Stimulated activated CD4-positive, alpha-beta T cell treated with anti-CD3 and anti-CD28 coated beads, Interleukin-12 subunit alpha, Interleukin-12 subunit beta, amount 100 ng/mL, for 48 hours (primary cell): Measurements from ENCODE around the gene APLNR.

ENCODE experiments used
- DNase-seq, 3 donors: peaks; one replicate each; pipeline ENCODE4 v3.0.0-alpha.2; 2020; ENCODE audit warnings: low read depth in 2 of 3, low spot score in 1 of 3

Gene APLNR

DNA sequence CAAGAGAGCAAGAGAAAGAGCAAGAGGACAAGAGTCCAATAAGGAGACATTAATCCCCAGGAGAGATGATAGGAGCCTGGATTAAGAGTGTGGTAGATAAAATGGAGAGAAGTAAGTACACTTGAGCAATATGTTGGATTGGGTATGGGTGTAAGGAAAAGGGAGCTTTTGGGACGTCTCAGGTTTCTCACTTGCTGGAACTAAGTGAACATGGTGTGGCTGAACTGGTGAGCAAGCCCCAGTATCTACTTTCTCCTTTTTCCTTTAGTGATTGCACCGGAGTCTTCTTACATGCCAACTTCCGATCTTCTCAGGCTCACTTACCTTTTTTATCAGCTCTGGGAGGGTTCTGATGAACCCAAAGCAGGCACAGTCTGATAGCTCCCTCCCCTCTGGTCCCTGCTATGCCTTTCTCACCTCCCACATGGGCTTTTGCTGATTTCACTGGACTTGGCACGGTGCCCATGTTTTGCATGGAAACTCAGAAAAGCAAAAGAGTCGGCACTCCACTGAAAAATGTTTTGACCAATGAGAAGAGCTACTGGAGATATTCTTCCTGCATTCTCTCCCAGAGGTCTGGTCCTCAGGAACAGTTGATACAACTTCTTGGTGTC is 14.5 kb upstream of the APLNR start:
- no peak for DNase-seq

DNA sequence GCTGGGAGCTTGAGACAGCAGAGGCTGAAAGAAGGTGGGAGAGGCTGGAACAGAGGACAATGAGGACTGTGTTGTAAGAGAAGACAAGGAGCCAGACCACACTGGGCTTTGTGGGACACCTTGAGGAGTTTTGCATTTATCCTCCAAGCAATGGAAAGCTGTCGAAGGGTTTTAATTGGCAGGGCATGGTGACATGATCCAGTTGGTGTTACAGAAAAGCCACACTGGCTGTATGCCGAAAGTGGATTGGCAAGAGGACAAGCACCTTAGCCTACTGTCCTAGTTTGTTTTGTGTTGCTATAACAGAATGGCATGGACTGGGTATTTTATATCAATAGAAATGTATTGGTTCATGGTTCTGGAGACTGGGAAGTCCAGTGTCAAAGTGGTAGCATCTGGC is 14.0 kb upstream of the APLNR start:
- no peak for DNase-seq

DNA sequence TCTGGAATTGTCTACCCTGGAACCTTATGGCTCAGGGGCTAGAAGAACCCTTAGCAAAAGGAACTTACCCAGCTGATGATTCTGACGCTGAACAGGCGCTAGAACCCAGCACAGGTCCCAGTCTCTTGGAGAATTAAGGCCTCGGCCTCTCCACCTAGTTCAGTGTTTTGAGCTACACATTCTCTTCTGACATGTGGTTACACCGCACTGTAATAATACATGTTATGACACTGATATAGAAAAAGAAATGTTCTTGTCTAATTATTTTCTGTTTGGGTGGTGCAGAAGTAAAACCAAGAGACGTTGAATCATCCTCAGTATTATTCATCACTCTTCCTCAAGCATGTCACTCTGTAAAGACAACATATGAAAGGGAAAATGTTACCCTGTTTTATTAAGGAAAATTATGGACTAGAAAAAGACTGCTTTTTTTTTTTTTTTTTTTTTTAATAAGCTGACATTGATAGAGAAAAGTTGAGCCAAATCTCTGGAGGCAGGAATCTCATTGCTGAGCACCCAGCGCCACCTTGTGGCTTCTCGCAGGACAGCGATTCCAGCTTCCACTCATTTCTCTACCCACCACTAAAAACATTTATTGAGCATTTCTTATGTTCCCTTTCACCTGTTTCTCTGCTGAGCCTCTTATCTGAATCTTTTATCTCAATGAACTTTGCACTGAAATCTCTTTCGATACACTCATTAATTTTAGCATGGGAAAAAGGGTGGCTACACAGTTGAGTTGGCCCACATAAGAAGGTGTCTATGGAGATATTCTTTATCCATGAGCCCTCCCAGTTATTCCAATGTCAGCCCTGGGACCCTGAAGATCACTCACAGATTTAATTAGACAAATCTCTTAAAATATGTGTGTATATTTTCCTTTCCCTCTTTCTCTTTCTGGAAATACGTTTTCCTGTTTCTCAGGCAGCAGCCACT is 12.6 kb upstream of the APLNR start:
- peak; percentile 20 to 37 (median 29) for DNase-seq

DNA sequence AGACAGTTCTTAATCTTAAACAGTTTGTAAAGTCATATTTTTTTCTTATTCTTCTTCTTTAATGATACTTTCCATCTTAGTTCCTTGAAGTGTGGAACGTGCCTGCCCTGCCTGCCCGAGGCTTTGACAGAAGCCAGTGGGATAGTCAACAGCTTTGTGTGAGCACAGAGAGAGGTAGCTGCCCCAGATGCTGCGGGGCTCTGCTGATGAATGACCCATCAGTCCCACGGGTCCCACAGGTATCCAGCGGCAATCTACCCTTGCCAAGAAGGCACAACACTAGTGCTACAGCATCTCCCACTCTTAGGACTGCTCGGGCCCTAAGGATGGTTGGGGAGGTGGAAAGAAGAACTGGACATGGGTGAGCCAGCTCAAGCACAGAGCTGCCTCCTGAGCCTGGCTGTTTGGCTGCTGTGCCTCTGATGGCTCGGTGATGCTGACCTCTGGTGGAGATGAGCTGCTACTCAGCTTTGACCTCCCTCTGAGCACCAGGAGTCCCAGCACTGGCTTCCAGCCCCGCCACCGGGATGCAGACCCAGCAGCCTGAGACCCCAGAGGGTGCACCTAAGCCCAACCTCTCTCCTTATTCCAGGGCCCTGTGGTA is 11.8 kb upstream of the APLNR start:
- peak in 2 of 3 donors; percentile 2 to 12 for DNase-seq

DNA sequence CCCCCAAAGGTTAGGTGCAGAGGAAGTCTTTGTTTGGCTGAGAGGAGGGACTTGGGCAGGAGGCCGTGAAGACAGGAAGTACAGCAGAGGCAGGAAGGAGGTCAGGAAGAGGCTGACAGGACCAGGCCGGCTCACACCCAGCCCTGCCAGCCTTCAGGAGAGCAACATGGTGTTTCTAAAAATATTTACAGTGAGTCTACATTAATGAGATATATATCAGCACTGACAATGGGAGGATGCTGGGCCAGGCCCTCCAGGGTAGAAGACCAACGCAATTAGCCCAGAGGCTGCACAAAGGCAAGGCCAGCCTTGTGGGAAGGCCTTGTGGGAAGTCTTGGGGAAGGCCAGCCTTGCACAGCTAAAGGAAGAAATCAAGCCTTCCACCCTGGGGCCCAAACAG is 7.9 kb upstream of the APLNR start:
- DNase-seq = no peak

DNA sequence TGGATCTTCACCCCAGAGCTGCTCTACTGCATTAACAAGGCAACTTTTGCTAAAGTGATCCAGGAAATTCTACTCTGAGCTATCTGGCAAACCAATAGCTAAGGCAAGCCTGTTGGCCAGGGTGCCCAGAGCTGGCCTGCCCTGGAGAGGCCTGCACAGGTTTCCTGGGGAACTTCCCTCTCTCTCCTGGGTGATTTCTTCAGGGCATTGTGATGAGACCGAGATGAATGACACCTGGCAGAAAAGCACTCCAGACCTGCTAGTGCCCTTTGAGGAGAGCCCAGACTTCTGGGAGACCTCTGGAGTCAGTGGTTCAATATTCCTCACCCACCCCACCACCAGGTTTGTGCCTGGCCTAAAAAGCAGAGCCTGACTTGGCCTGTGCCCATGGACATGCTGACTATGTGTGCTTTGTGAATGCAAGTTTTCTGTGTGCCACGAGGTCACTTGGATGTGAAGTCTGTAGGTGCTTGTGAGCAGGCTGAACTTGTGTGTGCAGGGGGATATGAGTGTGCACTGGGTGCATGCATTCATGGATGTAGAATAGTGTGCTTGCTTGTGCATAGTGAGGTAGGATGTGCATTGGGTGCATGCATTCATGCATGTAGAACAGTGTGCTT is 4.4 kb upstream of the APLNR start:
- no peak for DNase-seq

DNA sequence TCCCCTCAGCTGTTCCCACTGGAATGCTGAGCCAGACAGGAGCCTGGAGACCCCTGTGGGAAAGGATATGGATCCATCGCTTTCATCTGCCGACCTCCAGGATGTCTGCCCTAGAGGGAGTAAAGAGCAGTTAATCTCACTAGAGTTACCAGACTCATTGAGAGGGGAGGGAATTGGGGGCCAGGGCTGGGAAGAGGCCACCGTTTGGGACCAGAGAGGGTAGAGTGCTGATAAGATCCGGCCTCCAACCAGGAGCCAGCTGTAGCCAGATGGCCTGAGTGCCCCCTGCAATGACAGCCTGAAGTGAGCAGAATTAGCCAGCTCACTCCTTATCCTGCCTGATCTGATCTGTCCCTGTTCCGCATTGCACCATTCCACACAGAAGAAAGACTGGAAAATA is 3.7 kb upstream of the APLNR start:
- DNase-seq = no peak

DNA sequence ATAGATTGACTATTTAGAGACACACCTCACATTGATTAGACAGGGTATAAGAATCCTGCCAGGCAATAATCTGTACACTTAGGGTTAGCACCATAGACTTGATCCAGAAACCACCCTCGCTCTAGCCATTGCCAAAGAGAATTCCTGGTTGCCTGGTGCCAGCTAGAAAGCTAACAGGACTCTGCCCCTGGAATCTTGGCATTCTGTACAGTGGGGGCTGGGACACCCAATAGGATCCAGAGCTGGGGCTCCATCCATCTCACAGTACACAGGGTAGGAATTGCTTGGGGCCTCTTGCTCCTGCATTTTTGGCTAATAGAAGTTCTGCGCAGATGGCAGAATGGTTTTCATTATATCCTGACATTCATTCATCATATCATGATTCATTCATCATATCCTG is 3.0 kb upstream of the APLNR start:
- DNase-seq = no peak

DNA sequence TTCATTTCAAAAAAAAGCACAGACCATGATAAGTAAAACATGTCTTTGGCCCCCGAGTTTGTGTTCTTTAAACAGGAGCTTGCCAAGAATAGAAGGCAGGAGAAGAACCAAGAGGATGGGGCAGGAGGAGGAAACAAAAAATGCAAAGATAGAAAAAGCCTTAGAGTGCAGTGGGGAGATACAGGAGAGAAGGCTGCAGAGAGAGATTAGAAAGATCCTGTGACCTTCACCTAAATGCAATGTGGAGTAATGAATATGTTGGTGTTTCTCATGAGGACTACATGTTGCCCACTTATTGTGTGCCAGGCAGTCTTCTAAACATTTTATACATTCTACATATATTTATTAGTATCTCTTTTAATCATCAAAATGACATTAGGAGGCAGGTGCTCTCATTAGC is 2.3 kb upstream of the APLNR start:
- DNase-seq = no peak

DNA sequence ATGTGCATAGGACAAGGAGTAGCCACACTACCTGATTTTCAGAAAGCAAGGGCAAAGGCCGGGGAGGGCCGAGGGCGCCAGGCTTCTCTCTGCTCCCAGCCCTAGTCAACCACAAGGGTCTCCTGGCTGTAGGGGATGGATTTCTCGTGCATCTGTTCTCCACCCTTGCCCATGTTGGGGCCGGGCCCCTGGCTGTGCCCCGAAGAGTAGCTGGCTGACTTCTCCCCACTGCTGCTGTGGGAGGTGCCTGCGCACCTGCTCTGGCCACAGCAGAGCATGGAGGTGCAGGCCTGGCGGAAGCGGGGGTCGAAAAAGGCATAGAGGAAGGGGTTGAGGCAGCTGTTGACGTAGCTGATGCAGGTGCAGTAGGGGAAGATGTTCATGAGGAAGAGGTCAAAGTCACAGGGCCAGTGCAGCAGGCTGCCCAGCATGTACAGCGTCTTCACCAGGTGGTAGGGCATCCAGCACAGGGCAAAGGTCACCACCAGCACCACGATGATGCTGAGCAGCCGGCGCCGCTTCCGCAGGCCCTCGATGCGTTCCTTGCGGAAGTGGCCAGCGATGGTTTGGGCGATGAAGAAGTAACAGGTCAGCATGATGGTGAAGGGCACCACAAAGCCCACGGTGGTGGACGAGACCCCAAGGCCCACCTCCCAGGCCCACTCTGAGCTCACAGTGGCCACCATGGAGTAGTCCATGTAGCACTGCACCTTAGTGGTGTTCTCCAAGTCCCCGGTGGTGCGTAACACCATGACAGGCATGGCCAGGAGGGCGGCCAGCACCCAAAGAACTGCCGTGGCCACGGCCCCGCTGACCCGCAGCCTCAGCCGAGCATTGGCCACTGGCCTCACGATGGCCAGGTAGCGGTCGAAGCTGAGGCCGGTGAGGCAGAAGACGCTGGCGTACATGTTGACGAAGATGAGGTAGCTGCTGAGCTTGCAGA is 1.0 kb downstream of the APLNR start:
- DNase-seq = no peak

DNA sequence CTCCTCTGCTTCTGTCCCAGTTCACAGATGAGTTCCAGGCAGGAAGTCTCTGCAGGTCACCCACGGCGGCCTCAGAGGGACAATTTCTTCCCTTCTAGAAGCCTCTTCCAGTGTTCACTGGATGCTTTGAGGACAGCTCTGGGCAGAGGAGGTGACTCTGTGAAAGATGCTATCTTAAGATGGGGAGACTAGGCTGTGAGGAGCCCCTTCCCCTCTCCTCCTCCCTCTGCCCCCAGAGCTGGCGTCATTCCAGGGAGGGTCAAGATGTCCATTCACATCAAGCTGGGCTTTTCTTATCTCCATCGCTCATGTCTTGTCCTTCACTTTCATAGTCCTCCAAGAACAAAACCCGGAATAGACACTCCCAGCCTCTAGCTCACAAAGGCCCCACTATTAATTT is 3.3 kb downstream of the APLNR start:
- DNase-seq = no peak

DNA sequence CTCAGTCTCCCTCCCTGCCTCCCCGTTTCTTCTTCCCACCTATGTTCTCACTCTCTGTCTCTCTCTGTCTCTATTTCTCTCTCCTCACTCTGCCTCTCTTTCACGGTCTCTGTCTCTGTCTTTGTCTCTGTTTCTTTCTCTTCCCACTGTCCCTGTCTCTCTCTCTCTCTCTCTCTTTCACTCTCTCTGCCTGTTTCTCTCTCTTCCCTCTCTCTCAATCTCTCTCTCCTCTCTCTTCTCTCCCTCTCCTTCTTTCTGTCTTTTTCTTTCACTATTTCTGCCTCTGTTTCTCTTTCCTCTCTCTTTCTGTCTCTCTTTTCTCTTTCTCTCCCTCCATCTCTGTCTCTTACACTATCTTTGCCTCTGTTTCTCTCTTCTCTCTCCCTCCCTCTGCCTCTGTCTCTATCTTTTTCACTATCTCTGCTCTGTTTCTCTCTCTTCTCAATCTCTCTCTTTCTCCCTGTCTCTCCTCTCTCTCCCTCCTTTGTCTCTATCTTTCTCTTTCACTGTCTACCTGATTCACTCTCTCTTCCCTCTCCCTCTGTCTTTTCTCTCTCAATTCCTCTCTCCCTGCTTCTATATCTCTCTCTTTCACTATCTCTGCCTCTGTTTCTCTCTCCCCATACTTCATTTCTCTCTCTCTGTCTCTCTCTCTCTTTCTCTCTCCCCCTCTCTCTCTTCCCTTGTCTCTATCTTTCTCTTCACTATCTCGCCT is 5.4 kb downstream of the APLNR start:
- no peak for DNase-seq

DNA sequence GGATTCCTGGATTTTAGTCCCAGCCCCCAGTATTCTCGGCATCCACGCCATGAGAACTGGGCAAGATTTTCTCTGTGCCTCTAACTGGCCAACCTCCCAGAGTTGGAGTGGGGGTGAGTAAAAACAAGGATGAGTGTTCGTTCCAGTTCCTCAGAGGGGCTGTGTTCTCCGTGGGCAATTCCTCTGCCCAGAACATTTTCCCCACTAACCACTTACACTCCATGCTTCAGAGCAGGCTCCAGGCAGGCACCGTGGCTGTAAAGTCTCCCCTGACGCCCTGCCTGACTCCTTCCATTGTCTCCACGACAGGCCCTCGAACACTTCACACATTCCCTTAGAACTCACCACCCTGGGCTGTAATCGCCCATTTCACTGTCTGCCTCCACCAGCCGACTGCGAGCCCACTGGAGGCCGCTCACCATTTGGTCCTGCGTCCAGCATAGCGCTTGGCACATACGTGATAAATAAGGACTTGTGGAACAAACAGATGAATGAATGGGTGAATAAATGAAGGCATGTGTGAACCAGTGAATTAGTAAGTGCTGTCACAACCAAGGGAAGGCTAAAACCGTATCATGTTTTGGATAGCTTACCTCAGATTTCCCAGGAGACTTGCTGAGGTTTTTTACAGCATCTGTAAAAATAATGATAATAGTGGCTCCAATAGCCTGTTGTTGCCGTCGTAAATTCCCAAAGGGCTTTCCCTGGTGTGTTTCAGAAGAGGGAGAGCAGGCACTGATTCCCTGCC is 6.1 kb downstream of the APLNR start:
- DNase-seq = no peak

DNA sequence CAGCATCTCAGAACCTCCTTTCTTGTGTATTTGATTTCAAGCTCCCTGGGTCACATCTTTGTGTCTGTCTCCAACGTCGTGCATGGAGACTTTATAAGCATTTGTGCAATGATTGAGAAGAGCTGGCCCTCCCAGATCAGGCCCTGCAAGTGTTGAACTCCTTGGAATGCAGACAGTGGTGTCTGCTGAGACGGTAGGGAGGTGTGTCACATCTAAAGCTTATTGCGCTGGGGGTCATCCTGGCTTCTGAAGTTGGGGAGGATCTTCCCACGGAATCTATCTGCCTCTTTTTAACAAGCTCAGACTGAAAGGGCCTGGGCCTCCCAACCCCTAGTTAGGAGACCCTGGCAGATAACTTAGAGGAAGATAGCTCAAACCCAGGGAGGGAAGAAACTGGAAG is 6.7 kb downstream of the APLNR start:
- DNase-seq = no peak

DNA sequence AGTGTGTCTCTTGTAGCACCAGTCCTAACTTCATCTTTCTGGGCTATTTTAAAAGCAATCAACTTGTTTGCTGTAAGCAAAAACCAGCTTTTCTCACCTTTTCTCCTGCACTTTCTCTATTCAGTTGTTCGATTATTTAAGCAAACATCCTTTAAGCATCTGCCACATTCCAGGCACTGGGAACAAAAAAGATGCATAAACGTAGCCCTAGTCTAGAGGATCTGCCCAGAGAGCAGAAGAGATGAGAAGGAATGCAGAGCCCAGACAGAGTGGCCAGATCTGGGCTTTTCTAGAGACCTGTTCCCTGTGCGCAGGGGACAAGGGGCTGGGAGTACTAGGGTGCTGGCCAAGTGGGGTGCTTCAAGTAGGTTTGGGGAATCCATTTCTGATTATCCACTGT is 8.4 kb downstream of the APLNR start:
- no peak for DNase-seq

DNA sequence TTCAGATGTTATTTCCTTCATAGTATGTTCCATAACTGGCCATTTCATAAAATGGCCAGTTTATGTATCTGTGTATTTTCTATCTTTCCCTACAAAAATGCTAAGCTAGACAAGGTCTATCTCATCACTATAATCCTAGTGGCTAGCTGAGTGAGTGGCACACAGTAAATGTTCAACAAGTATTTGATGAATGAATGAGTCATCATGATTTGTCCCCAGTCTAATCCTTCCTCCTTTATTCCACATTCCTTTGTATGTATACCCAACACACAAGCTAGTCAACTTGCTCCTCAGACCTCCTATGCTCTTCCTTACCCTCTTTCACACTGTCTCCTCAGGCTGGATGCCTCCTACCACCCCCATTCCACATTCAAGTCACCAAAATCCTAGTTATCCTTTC is 12.5 kb downstream of the APLNR start:
- no peak for DNase-seq

DNA sequence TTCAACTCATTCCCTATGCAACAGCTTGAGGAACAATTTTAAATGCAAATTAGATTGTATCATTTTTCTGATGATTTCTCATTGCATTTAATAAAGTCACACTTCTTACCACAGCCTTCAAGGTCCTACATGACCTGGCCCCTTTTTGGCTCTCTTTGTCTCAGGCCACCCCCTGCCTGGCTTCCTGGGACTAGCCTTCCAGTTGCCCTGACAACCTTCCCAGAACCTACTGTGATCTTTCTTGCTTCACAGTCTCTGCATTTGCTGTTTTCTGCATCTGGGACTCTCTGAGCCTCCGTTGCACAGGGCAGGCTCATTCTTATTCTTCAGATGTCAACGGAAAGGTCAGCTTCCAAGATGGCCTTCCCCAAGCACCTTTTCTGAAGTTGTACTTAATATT is 12.9 kb downstream of the APLNR start:
- no peak for DNase-seq

DNA sequence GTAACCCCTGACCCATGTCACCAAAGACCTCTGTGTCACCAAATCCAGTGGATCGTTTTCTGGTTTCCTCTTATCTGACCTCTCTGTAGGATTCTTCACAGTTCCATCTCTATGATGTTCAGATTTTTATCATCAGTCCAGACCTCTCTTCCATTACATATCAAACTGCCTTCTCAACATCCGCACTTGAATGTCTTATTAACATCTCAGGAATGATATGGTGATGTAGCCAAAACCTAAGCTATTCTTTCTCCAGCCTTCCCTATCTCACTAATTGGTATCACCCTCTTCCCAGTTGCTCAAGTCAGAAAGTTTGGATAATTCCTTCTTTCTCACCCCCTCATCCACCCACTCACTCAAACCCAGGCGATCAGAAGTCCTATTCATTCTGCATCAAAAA is 13.4 kb downstream of the APLNR start:
- no peak for DNase-seq

DNA sequence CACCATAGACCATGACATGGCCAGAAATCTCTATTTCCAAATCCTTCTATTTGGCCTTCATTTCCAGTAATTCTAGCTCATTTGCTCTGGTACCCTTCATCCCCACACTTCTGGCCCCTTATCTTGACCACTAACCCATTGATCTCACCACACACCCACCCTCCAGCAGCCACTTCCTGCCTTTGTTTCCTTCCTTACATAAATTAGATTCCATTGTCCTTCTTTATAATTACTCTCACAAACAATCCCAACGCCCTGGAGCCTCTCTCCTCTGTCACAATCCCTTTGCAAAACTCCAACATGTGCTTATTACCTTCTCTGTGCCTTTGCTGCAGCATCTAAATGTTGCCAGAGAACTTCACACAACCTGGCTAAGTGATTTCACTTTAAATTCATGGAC is 14.8 kb downstream of the APLNR start:
- no peak for DNase-seq
